C4-2B (cell line): ENCODE data around the gene FCER1G.

Source experiments
- H3K27ac ChIP-seq: fragments of 450-650 bp; 2 replicates; pipeline ENCODE4 v1.5.1; 2017
- ZFX ChIP-seq: fragments of 450-650 bp; IDR thresholded peaks from 2 replicates; pipeline ENCODE4 v1.6.1; 2017
- TF ChIP-seq, protein P1 (sequence below): fragments of 450-650 bp; conservative IDR thresholded peaks from 2 replicates; pipeline ENCODE4 v1.5.1; 2017; ENCODE audit warnings: mild to moderate bottlenecking

Gene FCER1G

DNA sequence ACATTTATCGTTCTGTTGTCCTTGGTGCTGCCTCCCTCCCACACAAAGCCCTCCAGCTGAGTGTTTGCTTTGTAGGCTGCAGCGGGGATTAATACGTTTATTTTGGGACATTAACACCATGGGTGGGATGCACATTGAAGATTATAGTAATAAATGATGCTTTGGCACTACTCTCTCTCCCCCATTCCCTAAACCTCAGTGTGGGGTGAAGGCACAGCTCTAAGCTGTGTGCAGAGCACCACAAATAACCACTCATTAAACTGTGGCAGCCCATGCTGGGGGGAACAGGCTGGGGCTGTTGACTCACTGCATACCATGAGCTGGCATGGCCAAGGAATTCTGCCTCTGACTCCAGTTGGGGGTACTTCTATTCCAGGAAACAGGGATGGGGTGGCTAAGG lies 51.1 kb downstream of the FCER1G start:
- no peak for TF ChIP-seq ZFX
- TF ChIP-seq, protein P1, sequence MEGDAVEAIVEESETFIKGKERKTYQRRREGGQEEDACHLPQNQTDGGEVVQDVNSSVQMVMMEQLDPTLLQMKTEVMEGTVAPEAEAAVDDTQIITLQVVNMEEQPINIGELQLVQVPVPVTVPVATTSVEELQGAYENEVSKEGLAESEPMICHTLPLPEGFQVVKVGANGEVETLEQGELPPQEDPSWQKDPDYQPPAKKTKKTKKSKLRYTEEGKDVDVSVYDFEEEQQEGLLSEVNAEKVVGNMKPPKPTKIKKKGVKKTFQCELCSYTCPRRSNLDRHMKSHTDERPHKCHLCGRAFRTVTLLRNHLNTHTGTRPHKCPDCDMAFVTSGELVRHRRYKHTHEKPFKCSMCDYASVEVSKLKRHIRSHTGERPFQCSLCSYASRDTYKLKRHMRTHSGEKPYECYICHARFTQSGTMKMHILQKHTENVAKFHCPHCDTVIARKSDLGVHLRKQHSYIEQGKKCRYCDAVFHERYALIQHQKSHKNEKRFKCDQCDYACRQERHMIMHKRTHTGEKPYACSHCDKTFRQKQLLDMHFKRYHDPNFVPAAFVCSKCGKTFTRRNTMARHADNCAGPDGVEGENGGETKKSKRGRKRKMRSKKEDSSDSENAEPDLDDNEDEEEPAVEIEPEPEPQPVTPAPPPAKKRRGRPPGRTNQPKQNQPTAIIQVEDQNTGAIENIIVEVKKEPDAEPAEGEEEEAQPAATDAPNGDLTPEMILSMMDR = no peak
- no peak overlapping the region for H3K27ac ChIP-seq

DNA sequence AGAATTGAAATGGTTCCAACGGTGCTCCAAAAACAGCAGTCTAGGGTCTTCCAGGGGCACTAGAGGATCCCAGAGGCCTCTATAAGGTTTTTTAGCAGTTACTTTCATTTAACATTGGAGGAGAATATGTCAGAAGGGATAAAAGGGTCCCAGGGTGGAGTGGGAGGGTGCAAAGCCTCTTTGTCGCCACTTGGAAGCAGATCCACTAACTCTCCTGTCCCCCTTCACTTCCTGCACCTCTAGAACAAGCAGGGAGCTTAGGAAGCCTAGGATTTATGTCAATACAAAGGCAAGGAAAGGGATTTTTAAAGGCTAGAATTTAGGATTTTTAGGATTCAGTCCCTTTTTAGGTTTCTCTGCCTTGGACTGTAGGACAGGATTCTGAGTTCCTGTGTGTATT lies 51.7 kb downstream of the FCER1G start:
- TF ChIP-seq, protein P1 = no peak
- no peak for TF ChIP-seq ZFX
- H3K27ac ChIP-seq = no peak overlapping the region

DNA sequence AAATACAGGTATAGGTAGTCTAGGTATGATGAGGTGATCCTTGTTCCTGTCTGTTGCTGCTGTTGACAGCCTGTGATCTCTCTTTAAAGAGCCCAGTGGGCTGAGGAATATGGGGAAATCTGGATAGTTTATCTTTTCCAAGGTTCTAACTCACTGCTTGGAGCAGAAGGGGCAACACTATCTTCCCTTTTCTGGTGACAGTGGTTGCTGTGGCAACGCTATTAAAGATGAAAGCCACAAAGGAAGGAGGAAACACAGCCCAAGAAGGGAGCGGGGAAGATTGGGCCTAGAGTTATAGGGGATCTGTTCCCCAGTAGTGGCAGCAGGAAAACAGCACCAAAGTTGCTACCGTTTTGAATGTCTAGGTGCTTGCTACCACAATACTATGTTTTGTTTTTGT lies 52.2 kb downstream of the FCER1G start:
- H3K27ac ChIP-seq = no peak overlapping the region
- TF ChIP-seq, protein P1 = no peak
- no peak for TF ChIP-seq ZFX
